ENCODE measurements around the gene RBMS1. TPM values are rescaled to one million over a fixed set of nuclear protein-coding genes. Genes with fewer than 3 reads are reported as not detected.
"Not testable (repeated sequence)": the region's sequence is repeated elsewhere in the genome, so short reads cannot be mapped to it uniquely, and the experiment has no call there.

Gene RBMS1
- total RNA-seq, 1 donor: 111 TPM

DNA sequence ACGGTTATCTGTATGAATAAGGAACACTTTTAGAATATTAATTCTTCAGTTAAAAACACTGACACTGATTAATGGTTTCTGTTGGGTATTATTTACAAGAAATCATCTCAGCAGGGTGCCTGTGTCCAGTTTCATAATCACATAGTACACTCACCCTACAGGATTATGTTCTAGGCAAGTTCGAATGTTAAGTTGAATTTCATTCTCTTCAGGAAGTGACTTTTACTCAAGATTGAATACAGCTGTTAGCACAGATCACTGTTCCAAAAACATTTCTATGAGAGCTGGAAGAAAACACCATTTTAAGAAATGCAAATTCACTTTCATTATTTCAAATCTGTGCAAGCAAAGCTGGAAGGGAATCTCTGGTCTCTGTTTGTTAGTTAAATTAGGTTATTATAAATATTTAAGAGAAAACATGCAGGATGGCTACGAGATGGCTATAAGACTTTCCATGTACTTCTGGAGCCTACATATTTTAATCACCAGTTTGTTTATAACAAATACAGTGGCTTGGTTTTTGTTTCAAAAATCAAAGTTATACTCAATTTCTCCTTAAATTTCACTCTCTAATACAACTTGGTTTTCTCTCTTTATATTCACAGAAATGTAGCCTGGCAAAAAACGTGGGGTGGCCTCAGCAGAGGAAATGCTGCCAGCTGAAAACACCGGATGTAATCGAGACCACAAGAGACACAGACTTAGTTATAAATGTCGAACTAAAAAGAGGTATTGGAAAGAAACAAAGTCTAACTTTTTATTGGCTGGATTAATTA is 65.8 kb downstream of the RBMS1 start:
- Histone ChIP-seq H3K4me1 (ENCODE audit: insufficient read depth, low read length) (peaks cover 36% of the 10 kb centered on the region), H4K20me1 (ENCODE audit: insufficient read depth, low read length) (no peaks in the 10 kb centered on the region), H3K9me3 (ENCODE audit: low read depth, low read length) (no peaks in the 10 kb centered on the region), H3K27ac (ENCODE audit: low read depth, low read length) (peak overlapping the region; percentile 88), H3K4me3 (ENCODE audit: insufficient read depth, low read length) (peak overlapping the region; percentile 48), H3K36me3 (ENCODE audit: insufficient read depth, low read length) (peaks cover 11% of the 10 kb centered on the region), H2AFZ (ENCODE audit: low read length) (no peak overlapping the region), H3K4me2 (ENCODE audit: insufficient read depth, low read length) (peak overlapping the region; percentile 82), H3K27me3 (ENCODE audit: insufficient read depth, low read length) (no peaks in the 10 kb centered on the region), H3K79me2 (ENCODE audit: insufficient read depth, low read length) (peaks cover 40% of the 10 kb centered on the region)
- no peak for DNase-seq (ENCODE audit: insufficient read length, low spot score, missing footprints)
- TF ChIP-seq, protein P1, sequence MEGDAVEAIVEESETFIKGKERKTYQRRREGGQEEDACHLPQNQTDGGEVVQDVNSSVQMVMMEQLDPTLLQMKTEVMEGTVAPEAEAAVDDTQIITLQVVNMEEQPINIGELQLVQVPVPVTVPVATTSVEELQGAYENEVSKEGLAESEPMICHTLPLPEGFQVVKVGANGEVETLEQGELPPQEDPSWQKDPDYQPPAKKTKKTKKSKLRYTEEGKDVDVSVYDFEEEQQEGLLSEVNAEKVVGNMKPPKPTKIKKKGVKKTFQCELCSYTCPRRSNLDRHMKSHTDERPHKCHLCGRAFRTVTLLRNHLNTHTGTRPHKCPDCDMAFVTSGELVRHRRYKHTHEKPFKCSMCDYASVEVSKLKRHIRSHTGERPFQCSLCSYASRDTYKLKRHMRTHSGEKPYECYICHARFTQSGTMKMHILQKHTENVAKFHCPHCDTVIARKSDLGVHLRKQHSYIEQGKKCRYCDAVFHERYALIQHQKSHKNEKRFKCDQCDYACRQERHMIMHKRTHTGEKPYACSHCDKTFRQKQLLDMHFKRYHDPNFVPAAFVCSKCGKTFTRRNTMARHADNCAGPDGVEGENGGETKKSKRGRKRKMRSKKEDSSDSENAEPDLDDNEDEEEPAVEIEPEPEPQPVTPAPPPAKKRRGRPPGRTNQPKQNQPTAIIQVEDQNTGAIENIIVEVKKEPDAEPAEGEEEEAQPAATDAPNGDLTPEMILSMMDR (IDR thresholded peaks at IDR 0.05; ENCODE audit: extremely low read depth, low read depth, low read length): no peak

GRCh38 chr2:160426604-160427003 is 67.0 kb downstream of the RBMS1 start:
- Histone ChIP-seq H3K27me3 (ENCODE audit: insufficient read depth, low read length) (no peaks in the 10 kb centered on the region), H3K4me2 (ENCODE audit: insufficient read depth, low read length) (no peak overlapping the region), H3K9me3 (ENCODE audit: low read depth, low read length) (no peaks in the 10 kb centered on the region), H4K20me1 (ENCODE audit: insufficient read depth, low read length) (no peaks in the 10 kb centered on the region), H3K27ac (ENCODE audit: low read depth, low read length) (no peak overlapping the region), H3K4me1 (ENCODE audit: insufficient read depth, low read length) (peaks cover 29% of the 10 kb centered on the region), H3K4me3 (ENCODE audit: insufficient read depth, low read length) (no peak overlapping the region), H2AFZ (ENCODE audit: low read length) (no peak overlapping the region), H3K36me3 (ENCODE audit: insufficient read depth, low read length) (peaks cover 11% of the 10 kb centered on the region), H3K79me2 (ENCODE audit: insufficient read depth, low read length) (peaks cover 43% of the 10 kb centered on the region)
- TF ChIP-seq, protein P1 (IDR thresholded peaks at IDR 0.05; ENCODE audit: extremely low read depth, low read depth, low read length): no peak
- DNase-seq (ENCODE audit: insufficient read length, low spot score, missing footprints): no peak

DNA sequence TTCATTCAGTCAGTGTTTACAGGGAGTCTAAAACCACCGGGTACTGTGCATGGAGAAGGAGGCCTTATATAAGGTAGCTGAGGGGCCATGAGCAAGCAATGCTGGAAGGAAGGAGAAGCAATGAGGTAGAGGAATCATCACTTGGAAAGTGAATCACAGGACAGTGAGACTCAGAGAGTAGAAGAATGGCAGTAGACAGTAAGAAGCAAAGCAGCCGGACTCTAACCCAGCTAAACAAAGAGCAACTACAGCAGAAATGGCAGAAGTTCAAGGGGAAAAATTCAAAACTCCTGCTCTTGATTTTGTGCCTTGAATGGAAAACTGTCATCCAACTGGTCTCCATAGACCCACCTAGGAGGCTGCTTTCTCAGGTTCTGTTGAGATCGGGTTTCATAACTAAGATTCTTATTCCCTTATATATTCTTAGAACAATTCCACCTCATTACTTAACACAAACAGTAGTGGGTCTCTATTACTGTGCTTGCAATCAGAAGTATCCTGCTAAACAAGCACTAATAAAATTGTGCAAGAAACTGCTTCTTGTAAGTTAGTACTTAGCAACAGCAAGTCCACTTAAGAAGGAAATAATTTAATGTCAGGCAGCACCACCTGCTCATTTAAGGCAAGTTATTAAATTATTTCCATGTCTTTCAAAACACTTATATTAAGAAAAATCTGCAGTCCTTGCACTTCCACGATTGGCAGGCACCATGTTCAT is 68.0 kb downstream of the RBMS1 start:
- peak overlapping the region; percentile 30 for H3K27ac ChIP-seq (ENCODE audit: low read depth, low read length)
- no peak overlapping the region for H3K4me2 ChIP-seq (ENCODE audit: insufficient read depth, low read length)
- peaks cover 9% of the 10 kb centered on the region for H3K36me3 ChIP-seq (ENCODE audit: insufficient read depth, low read length)
- no peak overlapping the region for H2AFZ ChIP-seq (ENCODE audit: low read length)
- TF ChIP-seq, protein P1 (IDR thresholded peaks at IDR 0.05; ENCODE audit: extremely low read depth, low read depth, low read length): no peak
- peaks cover 32% of the 10 kb centered on the region for H3K4me1 ChIP-seq (ENCODE audit: insufficient read depth, low read length)
- no peaks in the 10 kb centered on the region for H3K27me3 ChIP-seq (ENCODE audit: insufficient read depth, low read length)
- DNase-seq (ENCODE audit: insufficient read length, low spot score, missing footprints): no peak
- no peaks in the 10 kb centered on the region for H3K9me3 ChIP-seq (ENCODE audit: low read depth, low read length)
- H3K79me2 ChIP-seq (ENCODE audit: insufficient read depth, low read length): peaks cover 37% of the 10 kb centered on the region
- H4K20me1 ChIP-seq (ENCODE audit: insufficient read depth, low read length): no peaks in the 10 kb centered on the region
- H3K4me3 ChIP-seq (ENCODE audit: insufficient read depth, low read length): no peak overlapping the region

DNA sequence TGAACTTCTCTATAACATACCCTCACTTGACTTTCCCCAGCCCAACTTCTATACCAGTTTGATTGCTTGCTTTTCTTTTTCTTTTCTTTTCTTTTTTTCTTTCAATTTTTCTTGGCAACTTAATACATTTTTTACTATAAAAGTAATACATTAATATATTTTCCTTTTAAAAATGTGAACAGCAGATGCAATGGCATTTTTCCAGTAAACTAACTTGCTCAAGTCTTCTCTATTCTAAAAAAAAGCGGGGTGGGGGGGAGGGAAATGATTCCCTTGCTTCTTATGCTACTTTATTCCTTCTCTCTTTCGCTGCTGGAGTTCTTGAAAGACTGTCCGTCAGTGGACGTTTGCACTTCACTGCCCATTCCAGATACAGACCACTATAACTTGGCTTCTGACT is 70.5 kb downstream of the RBMS1 start:
- TF ChIP-seq, protein P1 (IDR thresholded peaks at IDR 0.05; ENCODE audit: extremely low read depth, low read depth, low read length): no peak
- Histone ChIP-seq H3K79me2 (ENCODE audit: insufficient read depth, low read length) (peaks cover 29% of the 10 kb centered on the region), H3K36me3 (ENCODE audit: insufficient read depth, low read length) (no peaks in the 10 kb centered on the region), H2AFZ (ENCODE audit: low read length) (no peak overlapping the region), H3K4me3 (ENCODE audit: insufficient read depth, low read length) (no peak overlapping the region), H3K27me3 (ENCODE audit: insufficient read depth, low read length) (no peaks in the 10 kb centered on the region), H3K4me2 (ENCODE audit: insufficient read depth, low read length) (no peak overlapping the region), H3K4me1 (ENCODE audit: insufficient read depth, low read length) (peaks cover 47% of the 10 kb centered on the region), H4K20me1 (ENCODE audit: insufficient read depth, low read length) (no peaks in the 10 kb centered on the region), H3K27ac (ENCODE audit: low read depth, low read length) (no peak overlapping the region), H3K9me3 (ENCODE audit: low read depth, low read length) (no peaks in the 10 kb centered on the region)
- no peak for DNase-seq (ENCODE audit: insufficient read length, low spot score, missing footprints)

- not testable (repeated sequence) for H3K27me3 ChIP-seq (ENCODE audit: insufficient read depth, low read length); H3K4me3 ChIP-seq (ENCODE audit: insufficient read depth, low read length); H3K36me3 ChIP-seq (ENCODE audit: insufficient read depth, low read length); H3K9me3 ChIP-seq (ENCODE audit: low read depth, low read length); H3K4me2 ChIP-seq (ENCODE audit: insufficient read depth, low read length); DNase-seq (ENCODE audit: insufficient read length, low spot score, missing footprints); H4K20me1 ChIP-seq (ENCODE audit: insufficient read depth, low read length); H2AFZ ChIP-seq (ENCODE audit: low read length); H3K27ac ChIP-seq (ENCODE audit: low read depth, low read length)
- H3K79me2 ChIP-seq (ENCODE audit: insufficient read depth, low read length): peaks cover 30% of the 10 kb centered on the region
- H3K4me1 ChIP-seq (ENCODE audit: insufficient read depth, low read length): peaks cover 47% of the 10 kb centered on the region
Measured at GRCh38 chr2:160421646-160422501, 71.7 kb downstream of the RBMS1 start.
